Activated CD4-positive, alpha-beta T cell treated with anti-CD3 and anti-CD28 coated beads, Interleukin-2, amount 50 U/mL, for 48 hours (primary cell): ENCODE data around the gene CACUL1.
"Not testable (repeated sequence)": the region's sequence is repeated elsewhere in the genome, so short reads cannot be mapped to it uniquely, and the experiment has no call there.

Experiments used
- DNase-seq, 2 experiments: peaks; one replicate each; pipeline ENCODE4 v3.0.0-alpha.2; 2020

CACUL1 gene

GRCh38 chr10:118682533-118682932, 72.2 kb downstream of the CACUL1 start:
- DNase-seq, result no peak

- DNase-seq, result no peak
Measured at GRCh38 chr10:118680197-118680596, 74.6 kb downstream of the CACUL1 start.

GRCh38 chr10:118674226-118674919, 80.4 kb downstream of the CACUL1 start:
- no peak for DNase-seq

GRCh38 chr10:118672766-118673715, 81.7 kb downstream of the CACUL1 start:
- no peak for DNase-seq

- DNase-seq, result no peak
Measured at GRCh38 chr10:118672153-118672552, 82.6 kb downstream of the CACUL1 start.

GRCh38 chr10:118671221-118671620, 83.5 kb downstream of the CACUL1 start:
- not testable (repeated sequence) for DNase-seq

GRCh38 chr10:118670472-118671124, 84.2 kb downstream of the CACUL1 start:
- DNase-seq, result no peak

- no peak for DNase-seq
Measured at GRCh38 chr10:118669835-118670234, 84.9 kb downstream of the CACUL1 start.

- DNase-seq, result no peak
Measured at GRCh38 chr10:118669020-118669791, 85.6 kb downstream of the CACUL1 start.

GRCh38 chr10:118668228-118668952, 86.4 kb downstream of the CACUL1 start:
- DNase-seq, result no peak

- no peak for DNase-seq
Measured at GRCh38 chr10:118667732-118668131, 87.0 kb downstream of the CACUL1 start.

GRCh38 chr10:118666350-118666749, 88.4 kb downstream of the CACUL1 start:
- DNase-seq, result no peak

- no peak for DNase-seq
Measured at GRCh38 chr10:118664321-118664720, 90.4 kb downstream of the CACUL1 start.

- no peak for DNase-seq
Measured at GRCh38 chr10:118663176-118663575, 91.6 kb downstream of the CACUL1 start.

- DNase-seq, result no peak
Measured at GRCh38 chr10:118662228-118663035, 92.3 kb downstream of the CACUL1 start.

- DNase-seq, result no peak
Measured at GRCh38 chr10:118658762-118659161, 96.0 kb downstream of the CACUL1 start.

GRCh38 chr10:118658168-118658567, 96.6 kb downstream of the CACUL1 start:
- not testable (repeated sequence) for DNase-seq

- DNase-seq, result not testable (repeated sequence)
Measured at GRCh38 chr10:118645294-118645693, 109.5 kb downstream of the CACUL1 start.

GRCh38 chr10:118642228-118642627, 112.5 kb downstream of the CACUL1 start:
- no peak for DNase-seq

- DNase-seq, result no peak
Measured at GRCh38 chr10:118638680-118639079, 116.1 kb downstream of the CACUL1 start.
